ENCODE results near the gene ABCC8.

The ABCC8 gene

GRCh38 chr11:17423533-17424310 lies 52.9 kb downstream of the ABCC8 start:
- no peak overlapping the region for H2BK15ac ChIP-seq (ENCODE audit: low read depth, poor library complexity, severe bottlenecking)
- H3K9ac ChIP-seq (ENCODE audit: low read length) = no peak overlapping the region
- H2BK12ac ChIP-seq (ENCODE audit: low read length in 2 of 2) = no peak overlapping the region
- no peak for DNase-seq
- no peak overlapping the region for H2BK120ac ChIP-seq (ENCODE audit: low read depth, low read length)
- WGBS = 88% methylated on average over 11 of the region's 11 CpGs
- H3K18ac ChIP-seq (ENCODE audit: low read depth in 1 of 2, low read length in 2 of 2) = no peak overlapping the region
- no peaks in the 10 kb centered on the region for H3K36me3 ChIP-seq (ENCODE audit: control insufficient read depth in 1 of 2, insufficient read depth in 2 of 2, low read depth in 1 of 2, low read length in 2 of 2)
- H3K23ac ChIP-seq (ENCODE audit: low read length in 2 of 2) = no peak overlapping the region
- H3K4me1 ChIP-seq (ENCODE audit: control insufficient read depth, insufficient read depth, low read depth, low read length) = peaks cover 2% of the 10 kb centered on the region
- no peak overlapping the region for H3K14ac ChIP-seq (ENCODE audit: low read length in 2 of 2)
- H3K4me2 ChIP-seq (ENCODE audit: low read length, poor library complexity, severe bottlenecking) = no peak overlapping the region
- no peak overlapping the region for H3K4me3 ChIP-seq (ENCODE audit: insufficient read depth in 1 of 2, low read depth in 1 of 2, low read length in 2 of 2)
- no peak overlapping the region for H4K8ac ChIP-seq (ENCODE audit: low read length)
- no peak overlapping the region for H4K91ac ChIP-seq (ENCODE audit: low read length)
- no peaks in the 10 kb centered on the region for H3K79me1 ChIP-seq (replicated peaks; ENCODE audit: low read length, poor library complexity, severe bottlenecking)
- H2AFZ ChIP-seq (ENCODE audit: low read depth, low read length) = no peak overlapping the region
- H2BK5ac ChIP-seq (ENCODE audit: low read depth, low read length, poor library complexity, severe bottlenecking) = no peak overlapping the region
- H3K4ac ChIP-seq (ENCODE audit: low read depth in 1 of 2, low read length in 2 of 2) = no peak overlapping the region
- H3K9me3 ChIP-seq (ENCODE audit: control insufficient read depth, low read length) = no peaks in the 10 kb centered on the region
- no peak overlapping the region for H3K27ac ChIP-seq (ENCODE audit: low read length, poor library complexity, severe bottlenecking)
- H3K27me3 ChIP-seq (ENCODE audit: control insufficient read depth in 1 of 2, insufficient read depth in 1 of 2, low read length in 2 of 2) = peaks cover 42 to 67% of the 10 kb centered on the region in 2 experiments
- no peak overlapping the region for H2AK5ac ChIP-seq (ENCODE audit: low read length, severe bottlenecking)

DNA sequence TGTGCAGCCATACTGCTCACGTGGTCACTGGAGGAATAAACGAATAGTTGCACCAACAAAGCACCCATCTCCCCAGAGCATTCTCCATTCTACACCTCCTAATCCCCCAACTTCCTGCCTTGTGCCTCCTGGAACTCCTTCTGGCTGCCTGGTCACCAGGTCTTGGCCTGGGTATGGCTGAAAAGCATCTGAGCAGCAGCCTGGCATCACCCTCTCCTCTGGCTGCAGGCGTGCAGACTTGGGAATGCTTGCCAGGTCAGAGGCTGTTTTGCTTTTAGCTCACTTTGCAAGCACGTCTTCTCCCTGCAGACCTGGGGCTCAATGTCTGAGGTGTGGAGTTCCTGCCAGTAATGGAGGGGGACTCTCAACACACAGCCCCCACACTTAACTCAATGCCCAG lies 54.9 kb downstream of the ABCC8 start:
- WGBS = 56% methylated on average over 3 of the region's 4 CpGs
- no peak overlapping the region for H2BK15ac ChIP-seq (ENCODE audit: low read depth, poor library complexity, severe bottlenecking)
- H4K91ac ChIP-seq (ENCODE audit: low read length) = no peak overlapping the region
- H2AFZ ChIP-seq (ENCODE audit: low read depth, low read length) = no peak overlapping the region
- DNase-seq = no peak
- no peaks in the 10 kb centered on the region for H3K79me1 ChIP-seq (replicated peaks; ENCODE audit: low read length, poor library complexity, severe bottlenecking)
- H3K18ac ChIP-seq (ENCODE audit: low read depth in 1 of 2, low read length in 2 of 2) = no peak overlapping the region
- H3K4ac ChIP-seq (ENCODE audit: low read depth in 1 of 2, low read length in 2 of 2) = no peak overlapping the region
- H3K36me3 ChIP-seq (ENCODE audit: control insufficient read depth in 1 of 2, insufficient read depth in 2 of 2, low read depth in 1 of 2, low read length in 2 of 2) = no peaks in the 10 kb centered on the region
- H3K23ac ChIP-seq (ENCODE audit: low read length in 2 of 2) = no peak overlapping the region
- H3K14ac ChIP-seq (ENCODE audit: low read length in 2 of 2) = no peak overlapping the region
- no peak overlapping the region for H2AK5ac ChIP-seq (ENCODE audit: low read length, severe bottlenecking)
- no peak overlapping the region for H2BK5ac ChIP-seq (ENCODE audit: low read depth, low read length, poor library complexity, severe bottlenecking)
- H4K8ac ChIP-seq (ENCODE audit: low read length) = no peak overlapping the region
- H2BK120ac ChIP-seq (ENCODE audit: low read depth, low read length) = no peak overlapping the region
- no peak overlapping the region for H3K27ac ChIP-seq (ENCODE audit: low read length, poor library complexity, severe bottlenecking)
- H3K4me2 ChIP-seq (ENCODE audit: low read length, poor library complexity, severe bottlenecking) = no peak overlapping the region
- no peak overlapping the region for H3K4me3 ChIP-seq (ENCODE audit: insufficient read depth in 1 of 2, low read depth in 1 of 2, low read length in 2 of 2)
- no peak overlapping the region for H3K9ac ChIP-seq (ENCODE audit: low read length)
- H3K27me3 ChIP-seq (ENCODE audit: control insufficient read depth in 1 of 2, insufficient read depth in 1 of 2, low read length in 2 of 2) = peaks cover 38 to 73% of the 10 kb centered on the region in 2 experiments
- H3K9me3 ChIP-seq (ENCODE audit: control insufficient read depth, low read length) = no peaks in the 10 kb centered on the region
- no peak overlapping the region for H2BK12ac ChIP-seq (ENCODE audit: low read length in 2 of 2)
- H3K4me1 ChIP-seq (ENCODE audit: control insufficient read depth, insufficient read depth, low read depth, low read length) = peaks cover 2% of the 10 kb centered on the region

GRCh38 chr11:17418444-17419081 lies 58.1 kb downstream of the ABCC8 start:
- Histone ChIP-seq H3K23ac (ENCODE audit: low read length in 2 of 2) (no peak overlapping the region), H2AFZ (ENCODE audit: low read depth, low read length) (no peak overlapping the region), H3K14ac (ENCODE audit: low read length in 2 of 2) (no peak overlapping the region), H2BK15ac (ENCODE audit: low read depth, poor library complexity, severe bottlenecking) (no peak overlapping the region), H4K91ac (ENCODE audit: low read length) (no peak overlapping the region), H2BK5ac (ENCODE audit: low read depth, low read length, poor library complexity, severe bottlenecking) (no peak overlapping the region), H2BK120ac (ENCODE audit: low read depth, low read length) (no peak overlapping the region), H3K36me3 (ENCODE audit: control insufficient read depth in 1 of 2, insufficient read depth in 2 of 2, low read depth in 1 of 2, low read length in 2 of 2) (no peaks in the 10 kb centered on the region), H3K9ac (ENCODE audit: low read length) (no peak overlapping the region), H3K4me2 (ENCODE audit: low read length, poor library complexity, severe bottlenecking) (no peak overlapping the region), H4K8ac (ENCODE audit: low read length) (no peak overlapping the region), H3K9me3 (ENCODE audit: control insufficient read depth, low read length) (no peaks in the 10 kb centered on the region), H3K27me3 (ENCODE audit: control insufficient read depth in 1 of 2, insufficient read depth in 1 of 2, low read length in 2 of 2) (peaks cover 51 to 82% of the 10 kb centered on the region in 2 experiments), H3K18ac (ENCODE audit: low read depth in 1 of 2, low read length in 2 of 2) (no peak overlapping the region), H3K79me1 (replicated peaks; ENCODE audit: low read length, poor library complexity, severe bottlenecking) (no peaks in the 10 kb centered on the region), H3K4me1 (ENCODE audit: control insufficient read depth, insufficient read depth, low read depth, low read length) (peaks cover under 1% of the 10 kb centered on the region), H3K4ac (ENCODE audit: low read depth in 1 of 2, low read length in 2 of 2) (no peak overlapping the region), H3K27ac (ENCODE audit: low read length, poor library complexity, severe bottlenecking) (no peak overlapping the region), H2AK5ac (ENCODE audit: low read length, severe bottlenecking) (no peak overlapping the region), H3K4me3 (ENCODE audit: insufficient read depth in 1 of 2, low read depth in 1 of 2, low read length in 2 of 2) (no peak overlapping the region), H2BK12ac (ENCODE audit: low read length in 2 of 2) (no peak overlapping the region)
- WGBS = 0% methylated on average over 1 of the region's 2 CpGs
- no peak for DNase-seq

DNA sequence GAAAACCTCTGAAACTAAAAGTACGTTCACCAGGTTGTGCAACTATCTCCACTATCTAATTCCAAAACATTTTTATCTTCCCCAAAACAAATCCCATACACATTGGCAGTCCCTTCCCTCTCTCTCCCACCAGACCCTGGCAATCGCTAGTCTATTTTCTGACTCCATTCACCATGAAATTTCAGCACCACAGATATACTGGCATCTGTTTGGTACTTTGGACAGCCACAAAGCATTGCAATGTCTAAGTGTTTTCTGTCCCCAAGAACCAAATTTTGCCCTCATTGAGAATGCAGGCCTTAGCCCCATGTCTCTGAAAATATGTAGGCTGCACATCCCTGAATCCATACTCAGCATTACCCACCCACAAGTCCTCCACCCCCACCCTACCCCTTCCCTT lies 60.2 kb downstream of the ABCC8 start:
- H2BK120ac ChIP-seq (ENCODE audit: low read depth, low read length) = no peak overlapping the region
- H3K4me2 ChIP-seq (ENCODE audit: low read length, poor library complexity, severe bottlenecking) = no peak overlapping the region
- H3K18ac ChIP-seq (ENCODE audit: low read depth in 1 of 2, low read length in 2 of 2) = no peak overlapping the region
- H3K9me3 ChIP-seq (ENCODE audit: control insufficient read depth, low read length) = no peaks in the 10 kb centered on the region
- no peak overlapping the region for H3K4ac ChIP-seq (ENCODE audit: low read depth in 1 of 2, low read length in 2 of 2)
- H3K9ac ChIP-seq (ENCODE audit: low read length) = no peak overlapping the region
- no peak overlapping the region for H4K91ac ChIP-seq (ENCODE audit: low read length)
- no peak overlapping the region for H3K27ac ChIP-seq (ENCODE audit: low read length, poor library complexity, severe bottlenecking)
- H3K14ac ChIP-seq (ENCODE audit: low read length in 2 of 2) = no peak overlapping the region
- H2BK12ac ChIP-seq (ENCODE audit: low read length in 2 of 2) = no peak overlapping the region
- DNase-seq = no peak
- peaks cover 42 to 75% of the 10 kb centered on the region in 2 experiments for H3K27me3 ChIP-seq (ENCODE audit: control insufficient read depth in 1 of 2, insufficient read depth in 1 of 2, low read length in 2 of 2)
- H3K79me1 ChIP-seq (replicated peaks; ENCODE audit: low read length, poor library complexity, severe bottlenecking) = no peaks in the 10 kb centered on the region
- no peak overlapping the region for H2AK5ac ChIP-seq (ENCODE audit: low read length, severe bottlenecking)
- H2AFZ ChIP-seq (ENCODE audit: low read depth, low read length) = no peak overlapping the region
- no peaks in the 10 kb centered on the region for H3K36me3 ChIP-seq (ENCODE audit: control insufficient read depth in 1 of 2, insufficient read depth in 2 of 2, low read depth in 1 of 2, low read length in 2 of 2)
- H2BK15ac ChIP-seq (ENCODE audit: low read depth, poor library complexity, severe bottlenecking) = no peak overlapping the region
- no peak overlapping the region for H3K23ac ChIP-seq (ENCODE audit: low read length in 2 of 2)
- no peaks in the 10 kb centered on the region for H3K4me1 ChIP-seq (ENCODE audit: control insufficient read depth, insufficient read depth, low read depth, low read length)
- H3K4me3 ChIP-seq (ENCODE audit: insufficient read depth in 1 of 2, low read depth in 1 of 2, low read length in 2 of 2) = no peak overlapping the region
- no peak overlapping the region for H4K8ac ChIP-seq (ENCODE audit: low read length)
- H2BK5ac ChIP-seq (ENCODE audit: low read depth, low read length, poor library complexity, severe bottlenecking) = no peak overlapping the region
- 67% methylated on average over 2 of the region's 2 CpGs for WGBS
